Adrenal gland (tissue), 5 donors: ENCODE measurements around the gene MNS1.

Experiments used
- CTCF ChIP-seq, 6 experiments: fragments of 450-650 bp in 4 of 6; fragments of 200-600 bp in 2 of 6; sonication (generic) in 1 of 6; IDR thresholded peaks; 1 replicate in 5 of 6; 2 replicates in 1 of 6; pipeline versions ENCODE4 v1.5.1 to v1.8.0; 2016 to 2021; ENCODE audit warnings: antibody characterized with exemption in 6 of 6, mild to moderate bottlenecking in 2 of 6, moderate library complexity in 1 of 6
- POLR2A ChIP-seq, 2 donors: fragments of 450-650 bp; IDR thresholded peaks; one replicate each; pipeline ENCODE4 v1.6.1; 2017; ENCODE audit warnings: antibody characterized with exemption in 2 of 2, mild to moderate bottlenecking in 2 of 2, moderate library complexity in 1 of 2
- donor health status: DM: no; HTN: no; CAD: no.

DNA sequence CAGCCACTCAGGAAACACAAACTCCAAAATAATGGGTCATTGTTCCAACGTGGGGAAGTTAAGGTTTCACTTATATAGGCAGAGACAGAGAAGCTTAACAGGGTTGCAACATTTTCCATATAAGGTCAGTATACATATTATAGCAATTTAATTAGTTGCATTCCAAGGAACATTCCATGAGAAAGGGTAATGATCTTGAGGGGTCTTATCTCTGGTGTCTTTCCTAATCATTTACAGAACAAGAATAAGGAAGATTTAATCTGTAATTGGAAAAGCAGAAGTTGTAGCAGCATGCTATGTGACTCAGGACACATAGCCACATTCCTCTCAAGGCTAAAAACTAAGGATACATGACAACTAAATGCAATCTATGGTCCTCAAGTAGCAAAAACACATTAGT, 4.9 kb downstream of the MNS1 start:
- TF ChIP-seq POLR2A (IDR thresholded peaks at IDR 0.05), result no peak
- no peak for TF ChIP-seq CTCF (IDR thresholded peaks at IDR 0.05)
